Sigmoid colon (tissue), 4 donors: ENCODE measurements around the gene LMO7.

ENCODE experiments used
- CTCF ChIP-seq, 4 experiments: fragments of 450-650 bp in 3 of 4; fragments of 200-600 bp in 1 of 4; IDR thresholded peaks; one replicate each; pipeline ENCODE4 v1.5.1; 2016 to 2019; ENCODE audit warnings: antibody characterized with exemption in 4 of 4, mild to moderate bottlenecking in 3 of 4, moderate library complexity in 2 of 4
- POLR2A ChIP-seq, 2 donors: fragments of 450-650 bp; IDR thresholded peaks; one replicate each; pipeline ENCODE4 v1.6.1; 2016; ENCODE audit warnings: antibody characterized with exemption in 2 of 2, mild to moderate bottlenecking in 2 of 2, moderate library complexity in 2 of 2
- POLR2AphosphoS5 ChIP-seq, 4 donors: sonication (generic); formaldehyde crosslinking; IDR thresholded peaks; one replicate each; pipeline ENCODE4 v1.6.1; 2017; ENCODE audit warnings: antibody characterized with exemption in 4 of 4

- no peak for TF ChIP-seq POLR2AphosphoS5 (IDR thresholded peaks at IDR 0.05)
- TF ChIP-seq CTCF (IDR thresholded peaks at IDR 0.05), result no peak
- no peak for TF ChIP-seq POLR2A (IDR thresholded peaks at IDR 0.05)
Measured at GRCh38 chr13:75790198-75790970, 154.3 kb downstream of the LMO7 start.
